DND-41 (cell line): ENCODE results near the gene EXD3.

Source experiments
- EZH2 ChIP-seq: IDR thresholded peaks from 3 replicates; pipeline ENCODE4 v1.6.1; 2012; ENCODE audit warnings: borderline replicate concordance, low read depth, mild to moderate bottlenecking, moderate library complexity, low read length, inconsistent platforms; ENCODE audit not compliant: severe bottlenecking
- TF ChIP-seq, protein P1 (sequence below): IDR thresholded peaks from 2 replicates; pipeline ENCODE4 v1.5.1; 2012; ENCODE audit warnings: borderline replicate concordance, low read length, moderate library complexity, mild to moderate bottlenecking; ENCODE audit not compliant: poor library complexity, severe bottlenecking; ENCODE audit errors: extremely low read depth

GRCh38 chr9:137276473-137277328, 146.3 kb downstream of the EXD3 start:
- TF ChIP-seq, protein P1, sequence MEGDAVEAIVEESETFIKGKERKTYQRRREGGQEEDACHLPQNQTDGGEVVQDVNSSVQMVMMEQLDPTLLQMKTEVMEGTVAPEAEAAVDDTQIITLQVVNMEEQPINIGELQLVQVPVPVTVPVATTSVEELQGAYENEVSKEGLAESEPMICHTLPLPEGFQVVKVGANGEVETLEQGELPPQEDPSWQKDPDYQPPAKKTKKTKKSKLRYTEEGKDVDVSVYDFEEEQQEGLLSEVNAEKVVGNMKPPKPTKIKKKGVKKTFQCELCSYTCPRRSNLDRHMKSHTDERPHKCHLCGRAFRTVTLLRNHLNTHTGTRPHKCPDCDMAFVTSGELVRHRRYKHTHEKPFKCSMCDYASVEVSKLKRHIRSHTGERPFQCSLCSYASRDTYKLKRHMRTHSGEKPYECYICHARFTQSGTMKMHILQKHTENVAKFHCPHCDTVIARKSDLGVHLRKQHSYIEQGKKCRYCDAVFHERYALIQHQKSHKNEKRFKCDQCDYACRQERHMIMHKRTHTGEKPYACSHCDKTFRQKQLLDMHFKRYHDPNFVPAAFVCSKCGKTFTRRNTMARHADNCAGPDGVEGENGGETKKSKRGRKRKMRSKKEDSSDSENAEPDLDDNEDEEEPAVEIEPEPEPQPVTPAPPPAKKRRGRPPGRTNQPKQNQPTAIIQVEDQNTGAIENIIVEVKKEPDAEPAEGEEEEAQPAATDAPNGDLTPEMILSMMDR = no peak
- TF ChIP-seq EZH2 = no peak
